Small intestine (tissue), 7 donors: ENCODE data around the gene SOWAHA. TPM values are rescaled to one million over a fixed set of nuclear protein-coding genes. Genes with fewer than 3 reads are reported as not detected.

Experiments
- DNase-seq, 2 donors: peaks; one replicate each; pipeline versions ENCODE4 v3.0.0 to v3.0.0-alpha.2; 2013
- FAIRE-seq: peaks from 2 replicates; lab custom pipeline; 2012; peaks lifted over from hg19 to GRCh38; lab: Jason Lieb, UNC
- H3K27ac ChIP-seq, 3 donors: one replicate each; pipeline ENCODE4 v1.5.1; 2013; ENCODE audit warnings: low read length in 2 of 3, mild to moderate bottlenecking in 2 of 3, control low read depth in 1 of 3, inconsistent platforms in 1 of 3, low read depth in 1 of 3, moderate library complexity in 1 of 3
- H3K27me3 ChIP-seq, 3 donors: one replicate each; pipeline ENCODE4 v1.6.1; 2013; ENCODE audit warnings: low read length in 3 of 3, inconsistent platforms in 1 of 3; ENCODE audit not compliant: control insufficient read depth in 3 of 3, insufficient read depth in 3 of 3
- H3K36me3 ChIP-seq, 3 donors: one replicate each; pipeline ENCODE4 v1.6.1; 2013; ENCODE audit warnings: low read length in 3 of 3, inconsistent platforms in 1 of 3, low read depth in 1 of 3, mild to moderate bottlenecking in 1 of 3, moderate library complexity in 1 of 3; ENCODE audit not compliant: control insufficient read depth in 3 of 3, insufficient read depth in 2 of 3
- H3K4me1 ChIP-seq, 3 donors: one replicate each; pipeline ENCODE4 v1.6.1; 2013; ENCODE audit warnings: low read length in 2 of 3, inconsistent platforms in 1 of 3, low read depth in 1 of 3, mild to moderate bottlenecking in 1 of 3, moderate library complexity in 1 of 3; ENCODE audit not compliant: control insufficient read depth in 3 of 3, insufficient read depth in 2 of 3
- H3K4me3 ChIP-seq, 3 donors: one replicate each; pipeline ENCODE4 v1.5.1; 2013; ENCODE audit warnings: low read length in 3 of 3, control low read depth in 1 of 3, inconsistent platforms in 1 of 3, low read depth in 1 of 3, mild to moderate bottlenecking in 1 of 3, moderate library complexity in 1 of 3
- H3K9me3 ChIP-seq, 2 donors: one replicate each; pipeline ENCODE4 v1.6.1; 2013; ENCODE audit warnings: low read depth in 1 of 2, low read length in 1 of 2; ENCODE audit not compliant: control insufficient read depth in 2 of 2, insufficient read depth in 1 of 2
- WGBS, 3 donors: extraction: QIAGEN DNeasy Blood & Tissue Kit; methylation state at CpG; one replicate each; pipeline ENCODE4 v1.1.7; 2013; 5-methylcytosine and 5-hydroxymethylcytosine counted together
- polyA plus RNA-seq, 4 donors: library from polyadenylated mRNA; stranded (reverse) in 3 of 4; unstranded in 1 of 4; fragments of 200-250 nt in 3 of 4; fragments of 120-200 nt in 1 of 4; gene quantifications; one replicate each; pipeline versions ENCODE4 v1.2.1 to v1.2.3, GENCODE V29; 2013
- donor health status: healthy with polysubstance abuse.
- donor health status: control.
- donor health status: control.
- donor health status: Bipolar disorder and iron deficiency.
- donor health status: healthy.

SOWAHA gene
- polyA plus RNA-seq, 4 donors, result 25.6 to 75.4 (median 66.1) TPM

DNA sequence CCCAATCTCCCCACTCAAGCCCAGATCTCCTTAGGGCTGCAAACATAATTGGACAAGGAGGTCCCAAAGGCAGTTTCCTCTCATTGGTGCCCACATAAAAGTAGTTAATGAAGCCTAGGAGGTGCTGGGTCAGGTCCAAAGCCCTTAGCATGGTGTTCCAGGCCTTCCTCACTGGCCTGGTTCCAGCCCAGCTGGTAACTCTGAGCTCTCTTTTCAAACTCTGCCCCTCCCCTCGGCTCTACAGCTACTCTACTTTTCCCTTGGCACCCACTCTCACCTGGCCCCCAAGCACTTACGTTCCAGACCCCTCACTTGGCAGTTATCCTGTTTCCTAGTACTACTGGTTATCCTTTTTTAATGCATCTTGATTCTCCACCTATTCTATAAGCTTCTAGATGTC lies 46.0 kb upstream of the SOWAHA start:
- 44 to 62% (median 48%) methylated on average over 2 of the region's 2 CpGs for WGBS, 3 donors
- FAIRE-seq, result no peak

GRCh38 chr5:132768485-132768868 lies 44.6 kb upstream of the SOWAHA start:
- FAIRE-seq (no peak), DNase-seq (no peak)
- Histone ChIP-seq H3K4me1 (peaks cover 0 to 5% (median 0%) of the 10 kb centered on the region in 3 donors), H3K27ac (no peak overlapping the region), H3K4me3 (no peak overlapping the region), H3K27me3 (no peaks in the 10 kb centered on the region), H3K9me3 (no peaks in the 10 kb centered on the region), H3K36me3 (peaks cover 0 to 55% (median 4%) of the 10 kb centered on the region in 3 donors)
- 95 to 100% (median 96%) methylated on average over 3 of the region's 3 CpGs for WGBS, 3 donors

More for the DNA sequence above, 46.0 kb upstream of the SOWAHA start:
- no peaks in the 10 kb centered on the region for H3K9me3 ChIP-seq
- no peaks in the 10 kb centered on the region for H3K27me3 ChIP-seq
- H3K4me3 ChIP-seq, result no peak overlapping the region
- peaks cover 2 to 60% (median 4%) of the 10 kb centered on the region in 3 donors for H3K36me3 ChIP-seq
- H3K27ac ChIP-seq, result no peak overlapping the region
- DNase-seq, result no peak
- peaks cover 0 to 5% (median 0%) of the 10 kb centered on the region in 3 donors for H3K4me1 ChIP-seq

- FAIRE-seq (no peak), DNase-seq (no peak)
- 77 to 92% (median 91%) methylated on average over 8 of the region's 8 CpGs for WGBS, 3 donors
- H3K27me3 ChIP-seq, result no peaks in the 10 kb centered on the region
- H3K27ac ChIP-seq, result no peak overlapping the region
- H3K36me3 ChIP-seq, result peaks cover 0 to 38% (median 0%) of the 10 kb centered on the region in 3 donors
- peaks cover 0 to 13% (median 3%) of the 10 kb centered on the region in 3 donors for H3K4me1 ChIP-seq
- no peaks in the 10 kb centered on the region for H3K9me3 ChIP-seq
- no peak overlapping the region for H3K4me3 ChIP-seq
Measured at GRCh38 chr5:132770476-132771159, 42.5 kb upstream of the SOWAHA start.

GRCh38 chr5:132771503-132771998 lies 41.6 kb upstream of the SOWAHA start:
- Histone ChIP-seq H3K4me3 (no peak overlapping the region), H3K27ac (peak overlapping the region in 1 of 3 donors; percentile 45), H3K9me3 (no peaks in the 10 kb centered on the region), H3K36me3 (peaks cover 0 to 29% (median 0%) of the 10 kb centered on the region in 3 donors), H3K4me1 (peaks cover 0 to 15% (median 3%) of the 10 kb centered on the region in 3 donors), H3K27me3 (no peaks in the 10 kb centered on the region)
- no peak for FAIRE-seq
- WGBS, 3 donors, result 62 to 82% (median 82%) methylated on average over 8 of the region's 8 CpGs
- no peak for DNase-seq

GRCh38 chr5:132772291-132773070 lies 40.6 kb upstream of the SOWAHA start:
- no peaks in the 10 kb centered on the region for H3K9me3 ChIP-seq
- peaks cover 0 to 16% (median 3%) of the 10 kb centered on the region in 3 donors for H3K4me1 ChIP-seq
- DNase-seq, result no peak
- H3K36me3 ChIP-seq, result peaks cover 0 to 29% (median 0%) of the 10 kb centered on the region in 3 donors
- no peak overlapping the region for H3K4me3 ChIP-seq
- H3K27ac ChIP-seq, result peak overlapping the region in 1 of 3 donors; percentile 45
- H3K27me3 ChIP-seq, result no peaks in the 10 kb centered on the region
- 62 to 88% (median 85%) methylated on average over 8 of the region's 8 CpGs for WGBS, 3 donors
- FAIRE-seq, result no peak

DNA sequence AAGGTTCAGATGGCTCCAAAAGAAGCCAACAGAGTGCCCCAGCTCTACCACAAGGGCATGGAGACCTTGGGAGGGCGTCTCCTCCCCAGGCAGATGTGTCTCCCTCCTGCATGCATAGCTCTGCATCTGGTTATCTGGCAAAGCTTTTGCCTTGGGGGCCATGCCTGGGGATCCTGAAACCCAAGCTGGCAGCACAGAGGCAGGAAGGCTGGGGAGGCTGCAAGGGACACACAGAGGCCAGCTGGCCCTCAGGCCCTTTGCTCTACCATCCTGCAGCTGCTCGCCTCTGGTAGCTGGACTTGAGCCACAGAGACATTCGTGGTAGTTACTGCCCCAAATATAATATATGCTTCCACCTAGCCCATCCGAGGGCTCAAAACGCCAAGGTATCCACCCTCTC lies 40.0 kb upstream of the SOWAHA start:
- DNase-seq (no peak), FAIRE-seq (no peak)
- Histone ChIP-seq H3K4me1 (peaks cover 0 to 18% (median 3%) of the 10 kb centered on the region in 3 donors), H3K36me3 (peaks cover 0 to 25% (median 0%) of the 10 kb centered on the region in 3 donors), H3K27me3 (no peaks in the 10 kb centered on the region), H3K9me3 (no peaks in the 10 kb centered on the region), H3K27ac (no peak overlapping the region), H3K4me3 (no peak overlapping the region)
- 81 to 85% (median 85%) methylated on average over 5 of the region's 5 CpGs for WGBS, 3 donors

DNA sequence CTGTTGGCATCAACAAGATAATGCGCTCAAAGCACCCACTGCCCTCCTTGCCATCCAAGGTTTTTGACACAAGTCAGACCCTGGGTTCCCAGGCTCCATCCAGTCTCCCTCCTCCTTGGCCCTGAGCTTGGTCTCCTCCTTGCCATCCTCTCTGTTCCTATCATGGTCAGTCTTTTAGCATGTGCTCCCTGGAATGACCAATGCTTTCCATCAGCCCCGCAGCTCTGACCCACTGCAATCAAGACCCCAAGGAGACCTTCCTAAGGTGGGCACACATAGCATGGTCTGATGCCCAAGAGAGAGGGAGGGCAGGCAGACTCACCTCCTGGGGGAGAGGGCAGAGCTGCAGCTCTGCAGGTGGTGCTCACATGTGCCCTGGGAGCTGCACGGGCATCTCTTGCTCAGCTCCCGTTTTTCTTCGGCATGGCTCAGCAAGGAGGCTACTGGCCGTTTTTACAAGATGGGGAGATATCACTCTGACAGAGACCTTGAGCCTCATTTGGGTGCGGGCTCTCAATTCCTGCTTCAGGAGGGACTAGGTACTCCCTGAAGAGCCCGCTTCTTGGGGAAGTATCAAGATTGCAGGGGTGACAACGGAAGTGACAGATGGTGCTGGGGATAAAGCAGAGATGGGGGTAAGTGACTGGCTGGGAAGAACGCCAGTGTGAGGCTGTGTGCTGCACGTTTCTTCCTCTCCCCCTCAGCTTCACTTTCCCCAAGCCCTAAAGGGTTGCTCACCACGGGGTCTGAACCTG lies 39.3 kb upstream of the SOWAHA start:
- no peaks in the 10 kb centered on the region for H3K27me3 ChIP-seq
- no peak for FAIRE-seq
- peaks cover 0 to 23% (median 0%) of the 10 kb centered on the region in 3 donors for H3K36me3 ChIP-seq
- H3K4me3 ChIP-seq, result no peak overlapping the region
- no peak overlapping the region for H3K27ac ChIP-seq
- 72 to 87% (median 84%) methylated on average over 12 of the region's 12 CpGs for WGBS, 3 donors
- no peak for DNase-seq
- H3K4me1 ChIP-seq, result peaks cover 0 to 18% (median 3%) of the 10 kb centered on the region in 3 donors
- H3K9me3 ChIP-seq, result no peaks in the 10 kb centered on the region

GRCh38 chr5:132774406-132774805 lies 38.7 kb upstream of the SOWAHA start:
- Histone ChIP-seq H3K36me3 (peaks cover 0 to 23% (median 0%) of the 10 kb centered on the region in 3 donors), H3K4me1 (peaks cover 0 to 18% (median 3%) of the 10 kb centered on the region in 3 donors), H3K27me3 (no peaks in the 10 kb centered on the region), H3K4me3 (no peak overlapping the region), H3K27ac (peak overlapping the region in 1 of 3 donors; percentile 24), H3K9me3 (no peaks in the 10 kb centered on the region)
- DNase-seq (no peak), FAIRE-seq (no peak)
- 51 to 76% (median 66%) methylated on average over 3 of the region's 3 CpGs for WGBS, 3 donors
